SK-N-SH (cell line): ENCODE measurements around the gene TMED8. TPM values are rescaled to one million over a fixed set of nuclear protein-coding genes. Genes with fewer than 3 reads are reported as not detected.
"Not testable (repeated sequence)": the region's sequence is repeated elsewhere in the genome, so short reads cannot be mapped to it uniquely, and the experiment has no call there.

Experiments used
- CTCF ChIA-PET: fragments of 300-600, 350-600 bp; formaldehyde crosslinking; extraction: SDS; loops from one replicate; lab custom pipeline; 2021; lab: Yijun Ruan, JAX
- POLR2A ChIA-PET: fragments of 350-600 bp; sonication (Branson Sonifier 250); formaldehyde crosslinking; extraction: SDS; loops from one replicate; lab custom pipeline; 2020; ENCODE audit warnings: antibody characterized with exemption, inconsistent platforms; lab: Yijun Ruan, JAX
- DNase-seq: peaks from one replicate; pipeline ENCODE4 v3.0.0; 2012
- H2AFZ ChIP-seq: fragments of 200-600 bp; sonication (generic); 2 replicates; pipeline ENCODE4 v1.8.1; 2016; ENCODE audit warnings: antibody characterized with exemption, mild to moderate bottlenecking, low read depth
- H3F3A ChIP-seq: fragments of 200-600 bp; sonication (generic); replicated peaks from 2 replicates; pipeline ENCODE3; 2016; ENCODE audit warnings: antibody characterized with exemption, mild to moderate bottlenecking; ENCODE audit not compliant: insufficient read depth
- H3K27ac ChIP-seq, 2 experiments: fragments of 200-500 bp in 1 of 2; fragments of 200-600 bp in 1 of 2; sonication (Bioruptor generic) in 1 of 2; sonication (generic), shearing (Covaris generic) in 1 of 2; 2 replicates each; pipeline versions ENCODE4 v1.5.1 to v1.6.1; 2014 to 2016; ENCODE audit warnings: low read depth in 2 of 2, inconsistent platforms in 1 of 2, low read length in 1 of 2, mild to moderate bottlenecking in 1 of 2, mixed read lengths in 1 of 2
- H3K27me3 ChIP-seq: fragments of 200-600 bp; sonication (generic), shearing (Covaris generic); 2 replicates; pipeline ENCODE4 v1.6.1; 2016; ENCODE audit warnings: mixed run types; ENCODE audit not compliant: insufficient read depth
- H3K36me3 ChIP-seq, 2 experiments: fragments of 200-500 bp in 1 of 2; fragments of 200-600 bp in 1 of 2; sonication (Bioruptor generic) in 1 of 2; sonication (generic) in 1 of 2; replicated peaks in 1 of 2; 2 replicates each; pipeline versions ENCODE3 to v1.5.1; 2014 to 2016; ENCODE audit warnings: low read length in 1 of 2, mild to moderate bottlenecking in 1 of 2; ENCODE audit not compliant: insufficient read depth in 2 of 2, control insufficient read depth in 1 of 2
- H3K4me1 ChIP-seq, 2 experiments: fragments of 200-500 bp in 1 of 2; fragments of 200-600 bp in 1 of 2; sonication (Bioruptor generic) in 1 of 2; sonication (generic), shearing (Covaris generic) in 1 of 2; 2 replicates each; pipeline versions ENCODE4 v1.5.1 to v1.6.1; 2014 to 2016; ENCODE audit warnings: low read depth in 1 of 2, low read length in 1 of 2, mixed run types in 1 of 2; ENCODE audit not compliant: insufficient read depth in 2 of 2, control insufficient read depth in 1 of 2
- H3K4me2 ChIP-seq: fragments of 200-600 bp; sonication (generic), shearing (Covaris generic); 2 replicates; pipeline ENCODE4 v1.6.1; 2017; ENCODE audit warnings: mixed run types
- H3K4me3 ChIP-seq, 2 experiments: fragments of 200-500 bp in 1 of 2; fragments of 200-600 bp in 1 of 2; sonication (Bioruptor generic) in 1 of 2; sonication (generic), shearing (Covaris generic) in 1 of 2; 2 replicates each; pipeline versions ENCODE4 v1.5.1 to v1.8.1; 2014 to 2016; ENCODE audit warnings: low read depth in 2 of 2, inconsistent platforms in 1 of 2, low read length in 1 of 2, mild to moderate bottlenecking in 1 of 2, mixed read lengths in 1 of 2, moderate library complexity in 1 of 2
- H3K79me2 ChIP-seq: fragments of 200-600 bp; sonication (generic); 2 replicates; pipeline ENCODE4 v1.8.1; 2017; ENCODE audit warnings: mild to moderate bottlenecking; ENCODE audit not compliant: insufficient read depth
- H3K9ac ChIP-seq: fragments of 200-600 bp; sonication (generic); 2 replicates; pipeline ENCODE4 v1.6.1; 2017; ENCODE audit warnings: mixed run types
- H3K9me2 ChIP-seq: fragments of 200-600 bp; sonication (generic); 2 replicates; pipeline ENCODE4 v1.6.1; 2017; ENCODE audit warnings: mixed run types
- H3K9me3 ChIP-seq: fragments of 200-600 bp; sonication (generic); 2 replicates; pipeline ENCODE4 v1.6.1; 2017; ENCODE audit warnings: mixed run types, mild to moderate bottlenecking, moderate library complexity
- H4K20me1 ChIP-seq: fragments of 200-600 bp; sonication (generic); 2 replicates; pipeline ENCODE4 v1.6.1; 2017; ENCODE audit warnings: mild to moderate bottlenecking, mixed run types; ENCODE audit not compliant: insufficient read depth
- CHD2 ChIP-seq: fragments of 150-350 bp; IDR thresholded peaks from 2 replicates; pipeline ENCODE4 v1.6.1; 2018; ENCODE audit warnings: low read length; ENCODE audit not compliant: partially characterized antibody
- JUND ChIP-seq: IDR thresholded peaks from 2 replicates; pipeline ENCODE4 v1.4.0; 2012
- MXI1 ChIP-seq: IDR thresholded peaks from 2 replicates; pipeline ENCODE4 v1.6.1; 2012; ENCODE audit warnings: mild to moderate bottlenecking, low read depth, low read length, improper control_type of control experiment
- POLR2AphosphoS5 ChIP-seq: IDR thresholded peaks from 2 replicates; pipeline ENCODE4 v1.6.1; 2012; ENCODE audit warnings: low read depth, low read length
- SIN3A ChIP-seq: IDR thresholded peaks from 2 replicates; pipeline ENCODE4 v1.6.1; 2012; ENCODE audit warnings: low read depth, mild to moderate bottlenecking, low read length, moderate library complexity, borderline replicate concordance
- SMC3 ChIP-seq: IDR thresholded peaks from 2 replicates; pipeline ENCODE4 v1.6.1; 2012; ENCODE audit warnings: low read depth, low read length, improper control_type of control experiment
- TAF1 ChIP-seq: IDR thresholded peaks from 2 replicates; pipeline ENCODE4 v1.6.1; 2012; ENCODE audit warnings: low read depth, mild to moderate bottlenecking, low read length, moderate library complexity, borderline replicate concordance
- TCF12 ChIP-seq: IDR thresholded peaks from 2 replicates; pipeline ENCODE4 v1.4.0; 2012
- WGBS: methylation state at CpG from one replicate; pipeline ENCODE4 v1.1.6; 2017; ENCODE audit warnings: low lambda C conversion rate; 5-methylcytosine and 5-hydroxymethylcytosine counted together
- polyA plus RNA-seq, 3 experiments: library from polyadenylated mRNA; depleted of rRNA; stranded (reverse); fragments of >200 nt; gene quantifications; 2 replicates each; pipeline ENCODE4 v1.2.3, GENCODE V29; 2012
- TF ChIP-seq, protein P1 (sequence below): IDR thresholded peaks from 2 replicates; pipeline ENCODE4 v1.4.0; 2012; ENCODE audit warnings: low read depth
- TF ChIP-seq, protein P2 (sequence below): fragments of 200-600 bp; sonication (generic); IDR thresholded peaks from 2 replicates; pipeline ENCODE4 v1.6.1; 2017; ENCODE audit warnings: antibody characterized with exemption, mild to moderate bottlenecking, moderate library complexity
- TF ChIP-seq, protein P3 (sequence below): IDR thresholded peaks from 2 replicates; pipeline ENCODE4; 2012

The TMED8 gene
- polyA plus RNA-seq, 1 of the 3 experiments (the other 2 are of a cell fraction): 2.3 TPM

DNA sequence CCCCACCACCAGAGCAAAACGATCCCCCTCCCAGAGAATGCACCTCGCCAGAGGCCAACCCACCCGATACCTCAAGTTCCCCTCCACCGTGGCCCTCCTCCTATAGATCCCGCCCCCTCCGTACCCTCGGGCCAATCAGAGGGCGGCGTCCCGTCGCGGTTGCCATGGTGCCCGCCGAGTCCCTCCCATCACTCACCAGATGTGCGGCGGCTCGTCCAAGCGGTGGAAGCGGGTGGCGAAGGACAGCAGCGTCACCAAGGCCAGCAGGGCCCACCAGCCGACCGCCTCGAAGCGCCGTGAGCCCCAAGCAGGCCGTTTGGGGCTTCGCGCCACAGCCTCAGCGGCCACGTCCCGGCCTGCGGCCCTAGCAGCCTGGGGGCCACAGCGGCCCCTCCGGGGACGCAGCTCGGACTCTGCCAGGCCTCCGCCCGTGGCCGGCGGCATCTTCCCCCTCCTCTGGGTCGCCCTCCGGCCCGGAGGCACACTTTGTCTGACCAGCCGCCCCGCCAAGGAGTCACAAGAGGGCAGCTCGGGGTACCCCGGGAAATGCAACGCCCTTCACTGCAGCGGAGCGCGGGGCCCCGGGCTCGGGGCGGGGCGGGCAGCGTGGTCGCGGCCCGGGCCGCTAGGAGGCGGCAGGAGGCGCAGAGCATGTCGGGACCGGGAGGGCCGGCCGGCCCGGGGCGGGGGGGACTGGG, 56.5 kb downstream of the TMED8 start, which contains the start of gene POMT2:
Gene POMT2 (minus strand): TSS at position 646 of the 698 bp plus-strand sequence. CDS start 202 bp downstream, at position 444.
- DNase-seq: peak; percentile 89
- no peaks in the 10 kb centered on the region for H3K27me3 ChIP-seq
- peak within 1 kb of the TSS; percentile 99 to 100 for H3K4me3 ChIP-seq
- no peaks in the 10 kb centered on the region for H3K36me3 ChIP-seq
- H3F3A ChIP-seq: peaks cover 3% of the 10 kb centered on the region
- H3K9ac ChIP-seq: peak within 1 kb of the TSS; percentile 84
- H3K79me2 ChIP-seq: peaks cover 37% of the 10 kb centered on the region
- ChIA-PET POLR2A (interaction anchor here (0.6 to 1.8 kb wide), 10 partner anchors 9 to 1304 kb away, joined by 3 to 10 read pairs (median 3); partner anchors contain the start of genes SAMD15, TMED8 and VIPAS39), CTCF (interaction anchor here (0.9 to 3.8 kb wide), 7 partner anchors 9 to 267 kb away, joined by 3 to 20 read pairs (median 4); no protein-coding TSS in a partner anchor)
- H2AFZ ChIP-seq: peak within 1 kb of the TSS; percentile 99
- no peaks in the 10 kb centered on the region for H3K9me3 ChIP-seq
- H3K27ac ChIP-seq: peak within 1 kb of the TSS; percentile 96 to 98
- H3K4me2 ChIP-seq: peak within 1 kb of the TSS; percentile 98
- H4K20me1 ChIP-seq: peaks cover 4% of the 10 kb centered on the region
- peaks cover 0 to 22% of the 10 kb centered on the region in 2 experiments; a peak in 2 of 4 replicates for H3K4me1 ChIP-seq
- WGBS: 0% methylated on average over 12 of the region's 69 CpGs
- TF ChIP-seq SMC3 (no peak), POLR2AphosphoS5 (peak; percentile 59; the same call in 1 of the 2 replicates), CHD2 (no peak), TAF1 (peak; percentile 42; the same call in 1 of the 2 replicates), TCF12 (peak; percentile 4; the same call in 1 of the 2 replicates), MXI1 (peak; percentile 70), SIN3A (no peak)
- TF ChIP-seq, protein P1, sequence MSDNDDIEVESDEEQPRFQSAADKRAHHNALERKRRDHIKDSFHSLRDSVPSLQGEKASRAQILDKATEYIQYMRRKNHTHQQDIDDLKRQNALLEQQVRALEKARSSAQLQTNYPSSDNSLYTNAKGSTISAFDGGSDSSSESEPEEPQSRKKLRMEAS: peak; percentile 45; the same call in 1 of the 2 replicates
- TF ChIP-seq, protein P2, sequence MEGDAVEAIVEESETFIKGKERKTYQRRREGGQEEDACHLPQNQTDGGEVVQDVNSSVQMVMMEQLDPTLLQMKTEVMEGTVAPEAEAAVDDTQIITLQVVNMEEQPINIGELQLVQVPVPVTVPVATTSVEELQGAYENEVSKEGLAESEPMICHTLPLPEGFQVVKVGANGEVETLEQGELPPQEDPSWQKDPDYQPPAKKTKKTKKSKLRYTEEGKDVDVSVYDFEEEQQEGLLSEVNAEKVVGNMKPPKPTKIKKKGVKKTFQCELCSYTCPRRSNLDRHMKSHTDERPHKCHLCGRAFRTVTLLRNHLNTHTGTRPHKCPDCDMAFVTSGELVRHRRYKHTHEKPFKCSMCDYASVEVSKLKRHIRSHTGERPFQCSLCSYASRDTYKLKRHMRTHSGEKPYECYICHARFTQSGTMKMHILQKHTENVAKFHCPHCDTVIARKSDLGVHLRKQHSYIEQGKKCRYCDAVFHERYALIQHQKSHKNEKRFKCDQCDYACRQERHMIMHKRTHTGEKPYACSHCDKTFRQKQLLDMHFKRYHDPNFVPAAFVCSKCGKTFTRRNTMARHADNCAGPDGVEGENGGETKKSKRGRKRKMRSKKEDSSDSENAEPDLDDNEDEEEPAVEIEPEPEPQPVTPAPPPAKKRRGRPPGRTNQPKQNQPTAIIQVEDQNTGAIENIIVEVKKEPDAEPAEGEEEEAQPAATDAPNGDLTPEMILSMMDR: peak; percentile 50
- TF ChIP-seq, protein P3, sequence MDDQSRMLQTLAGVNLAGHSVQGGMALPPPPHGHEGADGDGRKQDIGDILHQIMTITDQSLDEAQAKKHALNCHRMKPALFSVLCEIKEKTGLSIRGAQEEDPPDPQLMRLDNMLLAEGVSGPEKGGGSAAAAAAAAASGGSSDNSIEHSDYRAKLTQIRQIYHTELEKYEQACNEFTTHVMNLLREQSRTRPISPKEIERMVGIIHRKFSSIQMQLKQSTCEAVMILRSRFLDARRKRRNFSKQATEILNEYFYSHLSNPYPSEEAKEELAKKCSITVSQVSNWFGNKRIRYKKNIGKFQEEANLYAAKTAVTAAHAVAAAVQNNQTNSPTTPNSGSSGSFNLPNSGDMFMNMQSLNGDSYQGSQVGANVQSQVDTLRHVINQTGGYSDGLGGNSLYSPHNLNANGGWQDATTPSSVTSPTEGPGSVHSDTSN: peak; percentile 40; the same call in 1 of the 2 replicates
- H3K9me2 ChIP-seq: no peaks in the 10 kb centered on the region

DNA sequence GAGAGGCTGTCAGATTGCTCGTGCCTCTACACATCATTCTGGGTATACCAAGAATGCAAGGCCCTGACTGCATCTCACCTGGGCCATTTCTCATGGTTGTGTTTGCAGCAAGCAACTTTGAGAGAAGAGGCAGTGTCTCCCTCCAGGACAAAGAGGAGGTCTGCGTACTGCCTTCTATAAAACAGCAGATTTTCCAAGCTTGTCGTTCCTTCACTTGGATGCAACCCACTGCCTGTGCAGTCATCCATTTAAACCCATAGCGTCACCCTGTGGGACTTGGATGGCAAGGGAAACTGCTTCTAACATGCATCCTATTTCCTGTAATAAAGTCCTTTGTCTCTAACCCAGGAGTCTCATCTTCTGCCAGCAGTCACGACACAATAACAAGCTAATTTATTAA, 57.5 kb downstream of the TMED8 start:
- Histone ChIP-seq H3K4me3 (0 out of 4 replicates have a peak overlapping the region, but pooled peaks of 1 of the 2 experiments have one; percentile 100), H3K9me3 (no peaks in the 10 kb centered on the region), H3K4me2 (peak overlapping the region; percentile 98; the same call in 1 of the 2 replicates), H3K27me3 (no peaks in the 10 kb centered on the region), H3K4me1 (peaks cover 0 to 23% of the 10 kb centered on the region in 2 experiments; a peak in 2 of 4 replicates), H3K79me2 (peaks cover 37% of the 10 kb centered on the region), H3K9me2 (no peaks in the 10 kb centered on the region), H3K36me3 (no peaks in the 10 kb centered on the region), H2AFZ (no peak overlapping the region), H3K27ac (no peak overlapping the region; a peak in 1 of 4 replicates), H3K9ac (no peak overlapping the region), H4K20me1 (peaks cover 9% of the 10 kb centered on the region), H3F3A (peaks cover 3% of the 10 kb centered on the region)
- 94% methylated on average over 5 of the region's 5 CpGs for WGBS
- POLR2A ChIA-PET: no interaction called here
- DNase-seq: no peak
- TF ChIP-seq JUND: no peak
- TF ChIP-seq CHD2: no peak
- CTCF ChIA-PET: interaction anchor here (0.8 to 3.8 kb wide), 6 partner anchors 8 to 446 kb away, joined by 3 to 20 read pairs (median 4); no protein-coding TSS in a partner anchor

DNA sequence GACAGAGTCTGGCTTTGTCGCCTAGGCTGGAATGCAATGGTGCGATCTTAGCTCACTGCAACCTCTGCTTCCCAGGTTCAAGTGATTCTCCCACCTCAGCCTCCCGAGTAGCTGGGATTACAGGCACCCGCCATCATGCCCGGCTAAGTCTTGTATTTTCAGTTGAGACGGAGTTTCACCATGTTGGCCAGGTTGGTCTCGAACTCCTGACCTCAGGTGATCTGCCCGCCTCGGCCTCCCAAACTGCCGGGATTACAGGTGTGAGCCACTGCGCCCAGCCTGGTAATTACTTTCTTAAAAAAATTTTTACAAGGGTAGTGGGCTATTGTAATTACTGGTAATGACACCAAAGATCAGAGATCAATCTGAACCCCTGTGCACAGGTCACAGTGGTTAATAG, 58.1 kb downstream of the TMED8 start:
- H3K27me3 ChIP-seq, H3K9me2 ChIP-seq, DNase-seq, H3K9ac ChIP-seq, H3F3A ChIP-seq, H3K36me3 ChIP-seq, H3K9me3 ChIP-seq, H2AFZ ChIP-seq, H4K20me1 ChIP-seq, H3K27ac ChIP-seq, POLR2A ChIA-PET, H3K4me3 ChIP-seq: not testable (repeated sequence)
- peak overlapping the region; percentile 98; the same call in 1 of the 2 replicates for H3K4me2 ChIP-seq
- H3K79me2 ChIP-seq: peaks cover 37% of the 10 kb centered on the region
- CTCF ChIA-PET: interaction anchor here (0.8 to 3.8 kb wide), 4 partner anchors 17 to 179 kb away, joined by 3 to 20 read pairs (median 4); no protein-coding TSS in a partner anchor
- H3K4me1 ChIP-seq: peaks cover 5 to 29% of the 10 kb centered on the region in 2 experiments; a peak in 3 of 4 replicates
- WGBS: 95% methylated on average over 11 of the region's 11 CpGs
